Measurements from ENCODE around the gene CNTN1. TPM values are rescaled to one million over a fixed set of nuclear protein-coding genes. Genes with fewer than 3 reads are reported as not detected.

CNTN1 gene
- total RNA-seq, 1 experiment from 2014 or later: 3.0 TPM

DNA sequence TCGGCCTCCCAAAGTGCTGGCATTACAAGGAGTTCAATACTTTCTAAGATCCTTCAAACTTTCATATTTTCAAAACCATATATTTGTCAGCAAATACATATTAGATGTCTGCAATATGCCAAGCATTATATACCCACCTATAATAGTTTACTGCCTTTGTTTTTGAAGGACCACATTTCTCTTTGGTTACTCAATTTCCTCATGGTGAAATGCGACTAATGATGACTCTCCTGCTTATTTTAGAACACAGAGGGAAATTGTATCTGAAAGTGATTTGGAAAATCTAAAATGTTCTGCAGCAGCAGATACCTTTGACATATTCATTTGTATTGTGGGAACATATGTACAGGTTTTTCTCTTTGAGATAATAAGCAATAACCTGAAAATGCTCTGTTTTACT lies 2.7 kb upstream of the CNTN1 start:
- Histone ChIP-seq H3K27me3 (ENCODE audit: insufficient read depth, low read length) (no peaks in the 10 kb centered on the region), H3K4me3 (replicated peaks in 1 of 2; ENCODE audit: low read depth in 1 of 2, low read length in 2 of 2) (no peak overlapping the region), H3K79me2 (ENCODE audit: insufficient read depth, low read length) (no peaks in the 10 kb centered on the region), H3K4me2 (ENCODE audit: low read length) (no peak overlapping the region), H3K36me3 (ENCODE audit: control insufficient read depth in 1 of 2, insufficient read depth in 2 of 2, low read length in 2 of 2) (no peaks in the 10 kb centered on the region), H3K9ac (ENCODE audit: low read length) (no peak overlapping the region), H3K9me2 (ENCODE audit: insufficient read depth) (no peaks in the 10 kb centered on the region), H3K27ac (ENCODE audit: low read depth, low read length) (no peak overlapping the region), H2AFZ (ENCODE audit: low read depth, low read length, poor library complexity, severe bottlenecking) (no peak overlapping the region), H4K20me1 (ENCODE audit: insufficient read depth) (no peaks in the 10 kb centered on the region), H3K9me3 (ENCODE audit: control insufficient read depth in 1 of 2, insufficient read depth in 1 of 2, low read depth in 1 of 2, low read length in 2 of 2) (no peaks in the 10 kb centered on the region), H3K4me1 (ENCODE audit: control insufficient read depth in 1 of 2, insufficient read depth in 2 of 2, low read length in 2 of 2) (peaks cover 0 to 9% of the 10 kb centered on the region in 2 experiments; a peak in 1 of 4 replicates)
- no peak for TF ChIP-seq CBX3 (IDR thresholded peaks at IDR 0.05; ENCODE audit: low read depth)
- TF ChIP-seq JUND (IDR thresholded peaks at IDR 0.05): no peak
- TF ChIP-seq SP1 (IDR thresholded peaks at IDR 0.05; ENCODE audit: low read depth): no peak
- no peak for TF ChIP-seq REST (IDR thresholded peaks at IDR 0.05; ENCODE audit: low read depth)
- no peak for TF ChIP-seq EZH2 (IDR thresholded peaks at IDR 0.05)
- no peak for TF ChIP-seq ELF1 (IDR thresholded peaks at IDR 0.05; ENCODE audit: borderline replicate concordance, low read depth)
- TF ChIP-seq, protein P1, sequence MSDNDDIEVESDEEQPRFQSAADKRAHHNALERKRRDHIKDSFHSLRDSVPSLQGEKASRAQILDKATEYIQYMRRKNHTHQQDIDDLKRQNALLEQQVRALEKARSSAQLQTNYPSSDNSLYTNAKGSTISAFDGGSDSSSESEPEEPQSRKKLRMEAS (IDR thresholded peaks at IDR 0.05): no peak
- TF ChIP-seq FOSL1 (IDR thresholded peaks at IDR 0.05; ENCODE audit: low read depth): no peak
- no peak for TF ChIP-seq ATF3 (IDR thresholded peaks at IDR 0.05)
- no peak for TF ChIP-seq ZBTB33 (IDR thresholded peaks at IDR 0.05; ENCODE audit: extremely low read depth, insufficient replicate concordance, low read length)
- TF ChIP-seq POLR2A (IDR thresholded peaks at IDR 0.05; ENCODE audit: borderline replicate concordance, extremely low read depth, insufficient read depth, insufficient read length): no peak
- no peak for TF ChIP-seq YY1 (IDR thresholded peaks at IDR 0.05; ENCODE audit: extremely low read depth, insufficient replicate concordance, low read depth, low read length)
- BruUV-seq (replicated peaks): no TSS peak
- intact Hi-C loops (cut with micrococcal nuclease): no loop called here
- DNase-seq (ENCODE audit: low read depth, low spot score): no peak
- CTCF ChIA-PET: no interaction called here
- RAD21 ChIA-PET (ENCODE audit: low non-redundant PET in 1 of 2, low total read pairs in 2 of 2, uncharacterized antibody in 2 of 2, unreplicated experiment in 2 of 2): no interaction called here
- POLR2A ChIA-PET: no interaction called here
- ATAC-seq: no peak

All from HCT116 (cell line).